EH (cell line): ENCODE results near the gene CAD.

Source experiments
- DNase-seq: peaks from one replicate; pipeline ENCODE4 v3.0.0-alpha.2; 2015; ENCODE audit warnings: low read depth

Gene CAD

DNA sequence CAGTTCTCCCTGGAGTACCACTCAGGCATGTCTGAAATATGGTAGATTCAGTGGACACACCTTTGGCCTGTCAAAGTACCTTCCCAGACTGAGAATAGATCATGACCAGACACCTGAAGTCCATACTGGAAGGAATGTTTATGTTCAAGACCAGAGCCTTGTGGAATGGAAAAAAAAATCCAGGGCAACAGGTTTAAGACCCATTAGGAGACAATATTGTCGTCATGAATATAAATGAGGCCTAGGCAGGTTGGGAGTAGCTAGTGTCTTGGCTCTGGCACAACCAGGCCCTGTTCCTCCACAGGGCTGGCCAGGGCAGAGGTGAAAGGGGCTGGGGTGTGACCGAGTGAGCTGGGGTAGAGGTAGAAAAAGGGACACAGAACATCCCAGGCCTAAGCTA is 18.5 kb upstream of the CAD start:
- no peak for DNase-seq

DNA sequence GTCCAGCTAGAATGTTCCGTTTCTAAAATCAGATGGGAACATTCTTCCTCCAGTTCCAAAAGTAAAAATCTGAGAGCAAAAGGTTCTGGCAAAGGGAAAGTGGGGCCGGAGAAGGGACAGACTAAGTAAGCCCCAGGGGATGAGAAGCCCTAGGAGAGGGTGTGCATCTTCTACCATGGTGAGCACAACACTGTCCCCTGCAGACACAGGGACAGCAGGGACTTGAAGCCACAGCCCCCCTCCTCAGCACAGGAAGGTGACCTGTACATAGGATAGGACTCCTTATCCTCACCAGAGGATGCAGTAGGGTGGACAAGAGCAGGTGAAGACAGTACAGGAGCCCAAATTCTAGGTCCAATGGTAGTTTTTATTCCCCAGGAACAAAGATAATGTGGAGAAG is 17.9 kb upstream of the CAD start:
- DNase-seq = no peak

DNA sequence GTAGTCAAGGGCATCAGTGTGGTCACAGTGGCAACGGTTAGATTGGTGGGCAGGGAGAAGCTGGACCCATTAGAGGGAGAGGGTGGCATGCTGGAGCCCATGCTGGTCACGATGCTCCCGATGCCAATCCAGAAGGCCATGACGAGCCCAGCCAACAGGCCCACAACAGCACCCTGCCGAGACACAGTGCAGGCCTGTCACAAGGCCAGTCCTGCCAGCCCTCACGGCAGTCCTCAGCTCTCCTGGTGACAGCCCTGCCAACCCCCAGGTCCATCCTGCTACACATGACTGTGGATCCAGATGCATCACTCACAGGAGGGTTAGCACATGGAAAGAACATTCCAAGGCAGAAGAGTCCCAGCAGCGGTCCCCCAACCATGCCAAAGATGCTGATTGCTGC is 15.5 kb upstream of the CAD start:
- DNase-seq = no peak

DNA sequence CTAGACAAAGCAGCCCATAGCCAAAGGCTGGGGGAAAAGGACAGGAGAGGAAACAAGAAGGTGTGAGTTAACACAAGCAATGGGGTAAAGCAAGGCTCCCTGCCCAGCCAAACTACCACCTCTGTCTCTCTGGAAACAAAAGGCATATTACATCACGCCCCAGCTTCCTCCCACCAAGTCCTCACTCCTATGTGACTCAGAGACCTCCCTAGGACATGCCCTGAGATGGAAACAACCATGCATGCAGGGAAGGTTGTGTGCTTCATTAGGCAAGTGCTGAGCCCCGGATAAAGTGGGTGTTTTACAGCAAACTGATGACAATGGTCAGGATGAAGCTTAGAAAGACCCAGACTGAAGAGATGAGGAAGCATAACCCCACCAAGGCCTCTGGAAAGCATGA is 14.3 kb upstream of the CAD start:
- DNase-seq = no peak

DNA sequence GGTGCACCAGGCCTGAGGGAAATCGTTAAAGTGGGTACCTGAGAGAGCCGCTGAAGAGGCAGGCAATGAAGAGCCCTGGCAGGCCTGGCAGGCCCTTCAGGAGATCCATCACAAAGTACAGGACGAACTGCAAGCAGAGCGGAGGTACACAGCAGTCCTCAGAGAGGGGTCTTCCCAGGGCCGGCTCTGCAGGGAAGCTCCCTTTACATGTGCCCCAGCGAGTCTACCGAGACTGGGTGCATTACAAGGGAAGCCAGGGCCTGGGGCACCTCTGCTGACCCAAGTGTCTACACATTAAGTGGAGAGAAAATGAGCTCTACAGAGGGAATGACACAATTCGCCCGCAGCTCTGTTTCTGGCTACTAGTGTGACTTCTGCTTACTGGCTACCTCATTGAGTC is 13.4 kb upstream of the CAD start:
- no peak for DNase-seq

DNA sequence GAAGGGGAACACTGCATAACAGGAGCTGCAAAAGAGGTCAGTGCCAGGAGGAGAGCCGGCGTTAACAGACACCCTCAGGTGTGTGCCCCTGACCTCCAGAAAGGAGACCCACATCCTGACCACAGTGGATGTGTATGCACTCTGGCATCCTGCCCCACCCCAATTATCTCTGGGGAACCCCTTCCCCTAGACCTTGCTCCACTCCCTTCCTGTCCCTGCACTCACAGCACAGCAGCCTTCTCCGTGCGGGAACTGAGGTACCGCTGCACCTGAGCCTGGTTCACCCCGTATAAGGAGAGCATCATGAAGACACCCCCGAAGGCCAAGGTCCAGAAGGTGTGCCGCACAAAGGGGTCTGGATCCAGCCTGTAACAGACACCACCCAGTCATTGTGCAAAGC is 12.6 kb upstream of the CAD start:
- no peak for DNase-seq

DNA sequence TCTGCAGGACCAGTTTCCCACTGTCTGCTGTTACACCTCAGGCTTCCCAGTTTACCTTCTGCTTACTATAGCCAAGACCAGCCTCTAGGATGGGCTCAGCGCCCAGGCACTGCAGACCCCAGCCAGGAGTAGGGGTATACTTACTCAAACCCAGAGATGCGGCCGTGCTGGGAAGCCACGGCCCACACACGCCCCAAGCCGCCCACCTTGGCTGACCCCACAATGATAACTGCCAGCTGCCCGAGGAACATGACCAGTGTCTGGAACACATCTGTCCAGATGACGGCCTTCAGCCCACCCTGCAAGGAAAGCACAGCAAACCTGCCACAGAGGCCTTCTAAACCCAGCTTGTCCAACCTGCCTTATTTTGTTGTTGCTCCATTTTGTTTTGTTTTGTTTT is 12.0 kb upstream of the CAD start:
- no peak for DNase-seq

DNA sequence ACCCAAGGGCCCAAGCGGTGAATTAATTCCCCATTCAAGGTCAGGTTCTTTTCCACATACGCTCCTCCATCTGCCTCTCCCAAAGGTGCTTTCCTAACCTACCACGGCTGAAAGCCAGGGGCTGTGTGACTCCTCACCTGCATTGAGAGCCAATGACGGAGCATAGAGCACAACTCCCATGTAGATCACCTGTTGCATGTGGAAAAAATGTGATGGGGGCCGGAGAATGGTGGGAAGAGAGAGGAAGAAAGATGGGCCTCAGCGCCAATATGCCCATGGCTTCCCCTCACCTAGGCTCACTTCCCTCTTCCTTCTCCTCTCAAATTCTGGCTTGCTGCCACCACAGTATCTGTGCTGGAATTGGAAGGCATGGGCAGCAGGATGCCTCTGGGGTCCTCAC is 10.8 kb upstream of the CAD start:
- no peak for DNase-seq

DNA sequence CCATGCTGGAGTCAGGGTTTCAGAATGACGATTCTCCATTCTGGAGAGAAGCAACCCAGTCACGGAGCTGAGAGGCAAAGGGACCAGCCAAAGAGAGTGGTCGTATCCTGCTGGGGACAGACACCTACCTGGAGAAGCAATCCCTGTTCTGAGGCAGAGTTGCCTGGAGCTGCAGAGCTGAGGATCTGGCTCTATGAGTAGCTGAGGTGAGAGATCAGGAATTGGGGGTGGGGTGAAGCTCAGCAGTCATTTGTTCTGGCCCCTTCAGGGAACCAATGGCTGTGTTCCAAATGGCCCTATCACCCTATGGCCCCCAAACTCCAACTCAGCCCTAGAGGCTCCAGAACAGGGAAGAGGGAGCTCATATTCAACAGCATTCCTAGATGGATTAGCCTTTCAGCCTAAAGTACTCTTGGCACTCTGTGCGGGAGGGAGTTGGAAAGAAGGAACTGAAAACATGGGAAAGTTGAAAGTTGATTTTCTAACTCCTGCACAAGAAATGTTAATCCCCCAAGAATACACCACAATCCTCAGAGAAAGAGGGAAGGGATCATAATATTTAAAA is 8.6 kb upstream of the CAD start:
- no peak for DNase-seq

DNA sequence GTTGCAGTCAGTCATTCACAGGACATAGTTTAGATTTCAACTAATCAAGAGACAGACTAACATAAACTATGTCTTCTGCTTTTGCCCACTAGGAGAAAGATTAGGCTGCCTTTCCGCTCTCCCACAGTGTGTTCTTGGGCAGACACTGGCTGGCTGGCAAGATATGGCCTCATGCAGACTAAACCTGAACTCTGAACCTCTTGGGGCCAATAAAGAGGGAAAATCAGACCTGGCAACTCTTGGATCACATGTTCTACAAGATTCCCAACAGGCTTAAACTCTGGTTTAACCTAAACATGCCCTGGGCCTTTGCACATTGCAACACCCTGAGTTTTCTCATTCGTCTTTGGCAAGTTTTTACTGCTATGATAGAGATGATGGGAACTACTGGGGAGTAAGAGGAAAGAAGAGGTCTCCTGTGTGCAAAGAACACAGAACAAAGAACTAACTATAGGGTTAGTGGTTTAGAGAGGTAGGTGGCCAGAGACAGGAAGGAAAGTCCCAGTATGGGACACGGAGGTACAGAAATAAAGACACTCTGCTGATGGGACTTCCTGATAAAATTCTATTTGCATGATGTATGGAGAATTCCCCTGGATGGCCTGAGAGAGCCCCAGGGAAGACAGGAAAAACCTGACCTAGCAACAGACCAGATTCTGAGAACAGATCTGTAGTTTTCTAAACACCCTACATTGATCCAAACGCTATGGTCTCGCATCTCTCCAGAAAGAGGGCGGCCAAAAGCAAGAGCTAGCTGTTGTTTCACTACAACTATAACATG is 7.4 kb upstream of the CAD start:
- no peak for DNase-seq

DNA sequence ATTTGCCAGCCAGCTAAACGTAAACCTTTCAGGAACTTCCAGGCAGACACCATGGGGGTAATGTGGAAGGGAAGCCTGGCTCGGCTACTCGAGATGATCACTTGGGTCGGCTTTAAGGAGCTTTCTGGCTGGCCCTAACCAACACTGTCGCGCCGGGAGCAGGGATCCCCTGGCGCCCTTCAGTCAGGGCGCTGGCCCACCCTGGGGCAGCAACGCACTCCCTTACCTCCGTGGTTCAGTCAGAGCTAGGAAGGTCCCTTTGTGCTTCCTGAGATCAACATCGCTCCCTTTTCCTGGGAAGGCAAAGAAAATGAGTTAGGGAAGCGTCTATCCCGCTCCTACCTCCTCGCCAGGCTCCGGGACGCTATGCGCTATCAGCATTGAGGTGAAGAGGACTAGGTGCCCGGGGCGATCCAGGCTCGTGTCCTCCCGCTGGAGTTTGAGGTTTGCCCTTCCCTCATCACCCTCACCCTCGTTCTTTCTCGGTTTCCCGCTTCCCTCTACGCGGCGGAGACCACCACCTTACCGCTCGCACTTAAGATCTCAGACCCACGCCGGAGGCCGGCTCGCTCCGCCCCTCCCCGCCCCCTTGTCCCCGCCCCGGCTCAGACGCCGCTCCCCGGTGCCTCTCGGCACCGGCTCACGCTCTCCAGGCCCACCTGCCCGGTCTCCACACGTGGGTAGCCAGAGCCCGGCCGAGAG is 5.8 kb upstream of the CAD start:
- DNase-seq = peak; percentile 39

DNA sequence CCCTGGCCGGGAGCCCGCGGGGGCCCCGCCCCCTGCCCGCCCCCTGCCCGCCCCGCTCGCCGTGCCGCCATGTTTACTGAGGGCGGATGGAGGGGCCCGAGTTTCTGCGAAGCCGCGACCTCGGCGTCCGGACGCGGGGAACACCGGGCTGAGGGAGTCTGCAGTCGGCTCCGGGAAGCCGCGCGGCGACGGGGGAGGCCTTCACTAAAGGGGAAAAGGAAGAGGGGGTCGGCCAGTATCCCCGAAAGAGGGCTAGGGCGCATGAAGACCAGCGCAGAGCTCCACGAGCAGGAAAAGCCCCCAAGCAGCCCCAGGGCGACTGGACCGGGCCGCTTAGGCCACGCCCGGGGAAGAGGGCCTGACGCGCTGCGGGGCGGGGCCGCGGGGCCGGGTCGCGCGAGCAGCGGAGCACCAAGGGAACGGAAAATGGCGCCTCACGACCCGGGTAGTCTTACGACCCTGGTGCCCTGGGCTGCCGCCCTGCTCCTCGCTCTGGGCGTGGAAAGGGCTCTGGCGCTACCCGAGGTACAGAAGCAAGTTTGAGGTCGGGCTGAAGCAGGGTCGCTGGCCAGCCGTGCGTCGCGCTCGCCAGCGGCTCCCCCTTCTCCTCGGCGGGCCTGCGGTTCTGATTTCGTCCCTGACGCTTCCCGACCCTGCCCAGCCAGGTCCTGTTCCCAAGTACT is 5.1 kb upstream of the CAD start, which contains the start of the genes ATRAID and SLC5A6:
ATRAID (plus strand) TSS at position 99 of the 683 bp plus-strand sequence; CDS start at position 427, 328 bp downstream.
SLC5A6 (minus strand) TSS at position 326 of the 683 bp plus-strand sequence. CDS start 4,618 bp downstream, outside the sequence.
- DNase-seq = peak; percentile 87

DNA sequence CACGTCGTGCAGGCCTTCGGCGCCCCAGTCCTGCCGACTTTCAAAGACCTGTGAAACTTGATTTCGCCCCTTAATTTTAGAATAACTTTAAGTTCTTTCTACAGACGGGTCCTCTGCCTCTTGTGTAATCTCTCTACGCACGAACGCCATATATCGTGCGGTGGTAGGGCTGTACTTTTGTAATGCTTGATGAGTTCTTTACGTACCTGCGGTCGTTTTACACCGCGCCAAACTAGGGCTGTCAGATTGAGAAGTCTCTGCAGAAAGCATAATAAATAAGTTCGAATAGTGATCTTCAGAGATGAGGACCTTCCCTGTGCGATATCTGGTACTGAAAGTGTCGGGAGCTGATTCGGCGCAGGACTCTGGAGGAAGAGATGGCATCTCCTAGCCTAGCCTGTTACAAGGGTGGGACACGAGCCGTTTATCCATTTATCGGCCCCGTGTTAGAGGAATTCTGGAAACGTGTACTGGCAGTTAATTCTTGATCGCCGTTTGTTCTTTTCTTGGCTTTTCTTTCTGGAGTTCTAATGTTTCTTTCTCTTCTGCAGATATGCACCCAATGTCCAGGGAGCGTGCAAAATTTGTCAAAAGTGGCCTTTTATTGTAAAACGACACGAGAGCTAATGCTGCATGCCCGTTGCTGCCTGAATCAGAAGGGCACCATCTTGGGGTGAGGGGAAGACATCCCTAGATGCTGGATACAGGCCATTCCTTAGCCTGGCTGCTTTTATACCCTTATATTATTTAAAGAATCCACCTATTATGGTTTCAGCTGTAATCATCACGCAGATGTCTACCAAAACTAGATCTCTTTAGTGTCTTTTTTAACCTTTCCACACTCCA is 4.3 kb upstream of the CAD start:
- peak; percentile 67 for DNase-seq

DNA sequence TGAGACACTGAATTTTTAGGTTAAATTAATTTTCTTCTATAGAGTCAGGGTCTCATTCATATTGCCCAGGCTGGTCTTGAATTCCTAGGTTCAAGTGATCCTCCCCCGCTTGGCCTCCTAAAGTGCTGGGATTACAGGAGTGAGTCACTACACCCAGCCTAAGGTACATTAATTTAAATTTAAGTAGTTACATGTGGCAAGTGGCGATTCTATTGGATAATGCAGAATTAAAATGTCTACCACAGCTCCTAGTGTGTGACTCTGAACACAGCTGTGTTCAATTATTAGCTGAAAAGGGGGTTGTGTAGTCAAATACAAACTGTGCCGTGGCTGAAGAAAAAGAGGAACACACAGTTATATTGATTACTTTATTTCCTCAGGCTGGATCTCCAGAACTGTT is 2.2 kb upstream of the CAD start:
- DNase-seq = peak; percentile 25

DNA sequence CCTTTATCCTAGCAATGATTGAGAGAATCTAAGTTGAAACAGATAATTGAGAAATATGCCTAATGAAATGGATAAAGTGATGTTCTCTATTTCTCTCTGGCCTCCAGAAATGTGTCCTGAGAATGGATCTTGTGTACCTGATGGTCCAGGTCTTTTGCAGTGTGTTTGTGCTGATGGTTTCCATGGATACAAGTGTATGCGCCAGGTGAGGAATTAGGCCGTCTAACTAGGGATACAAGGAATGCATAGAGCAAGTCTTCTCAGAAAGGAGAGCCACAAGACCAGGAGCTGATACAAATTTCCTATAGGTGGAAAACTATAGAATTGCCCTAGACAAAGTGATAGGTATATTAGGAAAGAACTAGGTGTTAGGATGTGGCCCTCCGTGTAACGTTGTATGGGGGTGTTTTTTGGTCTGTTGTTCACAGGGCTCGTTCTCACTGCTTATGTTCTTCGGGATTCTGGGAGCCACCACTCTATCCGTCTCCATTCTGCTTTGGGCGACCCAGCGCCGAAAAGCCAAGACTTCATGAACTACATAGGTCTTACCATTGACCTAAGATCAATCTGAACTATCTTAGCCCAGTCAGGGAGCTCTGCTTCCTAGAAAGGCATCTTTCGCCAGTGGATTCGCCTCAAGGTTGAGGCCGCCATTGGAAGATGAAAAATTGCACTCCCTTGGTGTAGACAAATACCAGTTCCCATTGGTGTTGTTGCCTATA is 592 bp upstream of the CAD start:
- DNase-seq = no peak

DNA sequence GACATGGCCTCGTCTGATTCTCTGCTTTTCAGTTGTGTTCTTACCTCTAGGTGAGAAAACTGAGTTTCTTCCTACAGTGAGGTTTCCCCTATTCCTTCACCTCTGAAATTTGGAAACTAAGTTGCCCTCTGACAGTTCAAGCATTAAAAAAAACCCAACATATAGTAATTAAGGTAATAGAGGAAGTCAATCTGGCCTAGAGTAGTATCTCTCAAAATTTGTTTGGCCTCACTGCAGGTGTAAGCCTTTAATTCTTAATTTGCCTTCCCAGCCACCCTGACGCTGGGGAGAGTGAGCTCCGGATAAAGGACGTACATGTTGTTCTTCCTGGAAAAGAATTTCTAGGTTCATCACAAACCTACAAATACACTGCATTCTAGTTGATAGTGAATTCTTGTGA is 1.4 kb downstream of the CAD start:
- DNase-seq = no peak

DNA sequence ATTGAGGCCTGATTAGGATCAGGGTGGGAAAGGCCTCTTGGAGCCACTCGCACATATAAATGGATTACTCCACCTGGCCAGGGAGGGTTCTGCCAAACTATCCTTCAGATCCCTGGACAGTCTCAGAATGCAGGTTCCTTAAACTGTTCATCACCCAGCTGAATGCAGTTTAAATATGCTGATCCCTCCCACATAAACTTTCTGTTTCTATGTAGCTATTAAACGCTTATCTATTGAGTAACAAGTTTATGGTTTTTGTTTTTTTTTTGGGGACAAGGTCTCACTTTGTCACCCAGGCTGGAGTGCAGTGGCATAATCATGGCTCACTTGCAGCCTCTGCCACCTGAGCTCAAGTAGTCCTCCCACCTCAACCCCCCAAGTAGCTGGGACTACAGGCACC is 1.9 kb downstream of the CAD start:
- no peak for DNase-seq

DNA sequence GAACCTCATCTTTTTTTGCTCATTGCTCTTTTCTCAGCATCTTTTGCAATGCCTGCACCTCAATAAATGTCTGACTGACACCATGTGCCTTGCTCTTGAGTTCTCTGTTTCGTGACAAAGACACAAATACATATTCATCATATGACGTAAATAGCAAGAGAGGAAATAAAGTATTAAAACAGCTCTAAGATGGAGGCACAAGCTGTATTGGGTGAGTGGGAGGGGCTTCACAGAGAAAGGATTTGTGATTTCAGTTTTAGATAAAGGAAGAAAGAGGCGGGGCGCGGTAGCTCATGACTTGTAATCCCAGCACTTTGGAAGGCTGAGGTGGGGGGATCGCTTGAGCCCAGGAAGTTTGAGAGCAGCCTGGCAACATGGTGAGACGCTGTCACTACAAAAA is 2.9 kb downstream of the CAD start:
- no peak for DNase-seq

DNA sequence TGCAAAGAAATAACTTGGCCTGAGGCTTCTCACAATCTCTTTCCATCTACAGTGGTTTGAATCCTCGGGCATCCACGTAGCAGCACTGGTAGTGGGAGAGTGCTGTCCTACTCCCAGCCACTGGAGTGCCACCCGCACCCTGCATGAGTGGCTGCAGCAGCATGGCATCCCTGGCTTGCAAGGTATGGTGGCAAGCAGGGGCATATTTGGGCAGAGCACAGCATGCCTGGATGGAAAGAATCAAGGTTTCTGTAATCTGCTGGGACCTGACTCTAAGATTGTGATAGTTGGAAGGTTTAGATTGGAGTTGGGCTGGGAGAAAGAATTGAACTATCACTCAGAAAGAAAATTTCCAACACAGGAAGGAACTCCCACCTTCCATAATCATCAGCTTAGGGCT is 4.0 kb downstream of the CAD start:
- no peak for DNase-seq

DNA sequence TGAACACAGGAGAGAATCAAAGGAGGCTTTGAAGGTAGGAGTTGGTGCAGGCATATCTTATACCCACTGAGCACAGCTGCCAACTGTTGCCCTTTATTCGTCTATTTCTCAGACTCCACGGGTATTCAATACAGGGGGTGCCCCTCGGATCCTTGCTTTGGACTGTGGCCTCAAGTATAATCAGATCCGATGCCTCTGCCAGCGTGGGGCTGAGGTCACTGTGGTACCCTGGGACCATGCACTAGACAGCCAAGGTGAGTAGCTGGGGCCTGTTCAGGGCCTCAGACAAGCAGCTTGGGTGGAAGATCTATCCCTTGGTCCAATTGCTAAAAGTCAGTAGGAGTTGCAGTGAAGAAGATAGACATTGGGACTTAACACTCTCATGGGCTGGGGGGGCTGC is 5.2 kb downstream of the CAD start:
- DNase-seq = no peak

DNA sequence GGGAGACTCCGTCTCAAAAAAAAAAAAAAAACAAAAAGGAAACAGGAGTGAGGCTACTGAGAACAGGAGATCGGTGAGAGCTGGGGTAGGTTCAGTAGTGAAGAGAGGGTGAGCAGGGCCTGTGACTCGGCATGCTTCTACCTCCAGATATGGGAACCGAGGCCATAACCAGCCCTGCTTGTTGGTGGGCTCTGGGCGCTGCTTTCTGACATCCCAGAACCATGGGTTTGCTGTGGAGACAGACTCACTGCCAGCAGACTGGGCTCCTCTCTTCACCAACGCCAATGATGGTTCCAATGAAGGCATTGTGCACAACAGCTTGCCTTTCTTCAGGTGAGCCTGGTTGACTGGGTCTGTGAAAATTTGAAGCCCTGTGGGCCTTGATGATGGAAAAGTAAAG is 6.2 kb downstream of the CAD start:
- no peak for DNase-seq
